NCI-H1694 (cell line): Measurements from ENCODE around the gene KSR1.
"Not testable (repeated sequence)": the region's sequence is repeated elsewhere in the genome, so short reads cannot be mapped to it uniquely, and the experiment has no call there.

Experiments
- DNase-seq: peaks from one replicate; lab custom pipeline; 2025; lab: John Stamatoyannopoulos, UW

KSR1 gene

GRCh38 chr17:27455914-27456680, at the start of gene KSR1:
TSS of gene KSR1 (plus strand) at chr17:27456448. CDS start at chr17:27456644, 196 bp downstream.
- DNase-seq: peak; percentile 90

DNA sequence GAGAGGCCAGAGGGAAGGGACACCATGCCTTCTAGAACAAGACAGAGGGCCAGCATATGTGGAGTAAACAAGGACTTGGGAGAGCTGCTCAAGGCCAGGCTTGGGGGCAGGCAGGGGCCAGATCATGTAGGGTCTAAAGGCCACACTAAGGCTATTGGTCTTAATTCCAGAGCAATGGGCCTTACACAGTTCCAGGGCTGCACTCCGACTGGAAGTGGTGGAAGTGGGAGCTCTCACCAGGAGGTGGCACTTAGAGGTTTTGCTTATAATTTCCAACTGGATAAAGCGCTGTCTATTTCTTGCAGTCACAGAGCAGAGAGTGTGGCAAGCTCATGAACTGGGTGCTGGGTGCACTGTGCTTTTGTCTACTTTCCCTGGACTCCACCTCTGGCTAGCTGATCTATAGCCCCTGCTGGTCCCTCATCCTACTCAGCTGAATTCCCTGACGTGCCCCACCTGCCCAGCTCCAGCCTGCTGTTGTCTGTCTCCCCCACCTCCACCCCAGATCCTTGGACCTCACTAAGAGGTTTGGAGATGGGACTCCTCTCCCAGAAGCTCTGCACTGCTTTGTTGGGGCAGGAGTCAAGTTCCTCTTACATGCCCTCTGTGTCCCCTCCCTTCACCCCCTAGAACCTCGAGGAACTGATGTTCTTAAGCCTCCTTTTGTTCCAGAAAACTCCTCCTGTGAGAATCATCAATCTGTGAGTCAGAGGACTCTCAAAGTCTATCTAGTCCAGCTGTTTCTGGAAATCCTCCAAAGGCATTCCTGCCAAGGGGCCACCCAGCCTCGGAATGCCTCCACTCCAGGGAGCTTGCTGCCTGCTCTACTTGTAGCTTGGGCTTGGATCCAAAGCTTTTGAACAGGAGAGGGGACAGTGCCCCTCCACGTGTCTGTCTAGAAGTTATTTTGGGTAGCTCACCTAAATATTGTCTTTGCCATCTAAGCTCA, 48.1 kb upstream of the KSR1 start:
- no peak for DNase-seq

- DNase-seq: no peak
These were observed 47.4 kb upstream of the KSR1 start for GRCh38 chr17:27408891-27409290.

DNA sequence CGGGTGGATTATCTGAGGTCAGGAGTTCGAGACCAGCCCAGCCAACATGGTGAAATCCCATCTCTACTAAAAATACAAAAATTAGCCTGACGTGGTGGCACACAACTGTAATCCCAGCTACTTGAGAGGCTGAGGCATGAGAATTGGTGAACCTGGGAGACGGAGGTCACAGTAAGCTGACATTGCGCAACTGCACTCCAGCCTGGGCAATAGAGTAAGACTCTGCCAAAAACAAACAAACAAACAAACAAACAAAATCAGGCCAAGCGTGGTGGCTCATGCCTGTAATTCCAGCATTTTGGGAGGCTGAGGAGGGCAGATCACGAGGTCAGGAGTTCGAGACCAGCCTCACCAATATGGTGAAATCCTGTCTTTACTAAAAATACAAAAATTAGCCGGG, 44.1 kb upstream of the KSR1 start:
- not testable (repeated sequence) for DNase-seq

DNA sequence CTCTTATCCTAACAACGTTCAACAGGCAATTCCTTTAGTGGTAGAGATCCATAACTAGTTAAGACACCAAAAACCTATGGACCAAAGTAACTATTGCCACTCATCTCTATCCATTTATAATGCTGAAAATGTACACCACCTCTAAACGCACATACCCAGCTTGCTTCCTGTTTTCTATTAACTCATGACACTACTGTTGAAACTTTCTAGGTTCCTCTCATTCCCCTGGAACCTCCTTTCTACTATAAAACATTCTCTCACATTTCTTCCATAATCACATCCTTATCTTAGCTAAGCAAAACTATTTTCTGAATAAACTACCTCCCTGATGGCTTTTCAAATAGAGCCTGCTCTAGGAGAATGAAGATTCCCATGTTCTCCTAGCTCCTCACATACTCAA, 42.9 kb upstream of the KSR1 start:
- DNase-seq: no peak

- DNase-seq: no peak
These were observed 42.5 kb upstream of the KSR1 start for GRCh38 chr17:27413792-27414191.

DNA sequence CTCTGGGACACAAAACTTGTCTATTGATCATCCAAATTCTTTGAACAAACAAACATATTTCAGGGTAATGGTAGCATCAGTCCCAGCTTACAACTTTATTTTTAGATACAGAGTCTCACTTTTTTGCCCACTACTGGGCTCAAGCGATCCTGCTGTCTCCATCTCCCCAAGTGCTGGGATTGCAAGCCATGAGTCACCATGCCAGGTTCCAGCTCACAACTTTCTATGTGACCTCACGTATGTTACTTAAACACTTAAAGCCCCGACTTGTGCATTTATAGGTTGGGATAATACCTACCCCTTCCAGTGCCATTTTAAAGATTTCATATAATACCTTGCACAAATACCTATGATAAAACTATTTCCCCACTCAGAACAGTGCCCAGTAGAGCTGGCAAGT, 42.0 kb upstream of the KSR1 start:
- DNase-seq: no peak

DNA sequence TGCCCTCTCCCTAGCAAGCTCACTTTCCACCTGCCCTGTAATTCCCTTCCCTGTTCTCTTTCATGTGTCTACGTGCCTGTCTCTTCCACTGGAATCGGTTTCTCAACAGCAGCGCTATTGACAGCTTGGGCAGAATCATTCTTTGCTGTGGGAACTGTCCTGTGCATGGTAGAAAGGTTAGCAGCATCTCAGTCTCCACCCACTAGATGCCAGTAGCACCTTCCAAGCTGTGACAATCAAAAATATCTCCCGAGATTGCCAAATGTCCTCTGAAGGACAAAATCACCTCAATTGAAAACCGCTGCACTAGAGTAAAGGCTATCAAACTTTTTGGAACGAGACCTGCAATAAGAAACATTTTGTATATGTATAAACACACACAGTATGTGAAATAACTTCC, 41.6 kb upstream of the KSR1 start:
- DNase-seq: no peak

GRCh38 chr17:27415120-27415795, 41.0 kb upstream of the KSR1 start:
- no peak for DNase-seq

GRCh38 chr17:27417596-27418365, 38.5 kb upstream of the KSR1 start:
- no peak for DNase-seq

GRCh38 chr17:27418366-27418615, 38.0 kb upstream of the KSR1 start:
- no peak for DNase-seq

DNA sequence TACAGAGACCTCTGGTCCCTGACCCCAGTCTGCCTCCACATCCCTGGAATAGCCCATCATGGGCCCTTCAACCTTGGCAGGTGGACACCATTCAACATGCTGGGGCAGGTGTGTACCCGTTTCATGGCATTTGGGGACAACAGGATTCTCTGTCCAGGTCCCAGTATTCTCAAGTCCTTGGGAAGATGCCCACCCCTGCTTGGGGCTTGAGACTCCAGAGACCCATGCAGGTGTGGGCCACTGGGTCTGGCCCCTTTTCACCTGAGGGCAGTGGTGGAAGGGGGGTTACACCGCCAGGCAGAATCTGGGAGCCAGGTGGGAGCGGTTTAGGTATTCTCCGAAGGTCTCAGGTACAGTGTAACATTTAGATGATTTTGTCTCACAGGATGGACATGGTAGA, 37.1 kb upstream of the KSR1 start:
- no peak for DNase-seq

DNA sequence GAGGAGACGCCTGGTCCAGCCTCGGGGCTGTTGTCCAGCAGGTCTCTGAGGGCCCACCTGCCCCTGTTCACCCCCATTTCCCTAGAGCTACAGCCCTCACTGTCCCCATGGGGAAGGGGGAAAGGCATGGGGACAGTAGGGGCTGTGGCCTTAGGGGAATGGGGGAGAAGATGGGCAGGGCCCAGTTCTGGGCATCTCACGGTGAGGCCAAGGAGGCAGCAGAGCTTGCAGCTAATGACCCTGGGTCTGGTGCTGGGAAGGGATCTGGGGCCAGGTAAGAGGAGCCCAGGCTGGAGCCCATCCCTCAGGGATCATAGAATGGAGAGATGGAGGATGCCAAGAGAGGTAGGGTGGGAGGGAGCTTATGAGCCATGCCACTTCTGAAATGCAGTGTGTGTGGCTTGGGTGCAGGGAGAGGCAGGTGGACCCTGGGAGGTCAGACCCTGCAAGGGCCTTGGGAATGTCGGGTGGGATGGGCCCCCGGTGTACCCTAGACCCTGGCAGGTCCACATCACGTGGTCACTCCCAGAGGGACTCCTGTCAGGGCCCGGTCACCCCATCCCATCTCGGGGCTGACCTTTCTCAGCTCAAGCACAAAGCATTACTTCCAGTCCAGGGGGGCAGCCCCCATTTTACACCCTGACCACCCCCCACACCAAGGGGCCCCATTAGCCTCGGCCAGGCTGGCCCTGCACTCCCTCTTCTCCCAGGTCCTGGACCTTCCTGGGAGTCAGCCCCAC, 35.9 kb upstream of the KSR1 start:
- no peak for DNase-seq

DNA sequence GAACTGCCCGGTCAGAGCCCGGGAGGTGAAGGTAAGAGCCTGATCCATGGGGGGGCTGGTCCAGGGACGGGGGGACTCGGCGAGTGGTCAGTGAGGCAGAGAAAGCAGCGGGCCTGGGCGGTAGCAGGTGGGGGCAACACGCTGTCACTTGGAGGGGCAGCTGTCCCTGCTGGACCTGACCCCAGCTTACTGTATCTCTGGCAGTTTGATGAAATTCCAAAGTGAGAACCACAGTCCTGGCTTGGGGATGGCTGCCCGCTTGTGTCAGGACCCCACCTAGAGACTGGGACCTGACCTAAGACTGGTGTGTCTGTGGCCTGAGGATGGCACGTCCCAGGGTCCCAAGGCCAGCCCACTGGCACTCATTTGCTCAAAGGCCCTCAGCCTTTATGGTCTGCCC, 35.1 kb upstream of the KSR1 start:
- DNase-seq: no peak

GRCh38 chr17:27421626-27422025, 34.6 kb upstream of the KSR1 start:
- DNase-seq: not testable (repeated sequence)

- DNase-seq: no peak
These were observed 33.6 kb upstream of the KSR1 start for GRCh38 chr17:27422601-27423000.

DNA sequence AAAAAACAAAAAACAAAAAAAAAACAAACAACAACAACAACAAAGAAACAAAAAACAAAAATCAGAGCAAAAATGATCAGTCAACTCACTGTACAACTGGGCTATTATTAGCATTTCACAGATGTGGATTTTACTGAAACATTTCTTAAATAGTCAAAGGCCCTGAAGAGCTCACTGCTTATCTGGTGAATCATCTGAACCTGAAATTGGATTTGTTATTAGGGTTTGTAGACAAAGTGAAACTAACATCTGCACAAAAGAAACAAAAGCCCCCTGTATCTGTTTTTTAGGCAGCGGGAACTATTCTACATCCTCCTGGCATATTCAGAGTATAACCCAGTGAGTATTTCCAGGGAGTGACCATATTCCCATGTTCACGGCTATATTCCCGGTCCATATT, 32.6 kb upstream of the KSR1 start:
- DNase-seq: no peak

- DNase-seq: no peak
These were observed 31.7 kb upstream of the KSR1 start for GRCh38 chr17:27424516-27424915.

GRCh38 chr17:27424941-27425340, 31.3 kb upstream of the KSR1 start:
- DNase-seq: no peak

DNA sequence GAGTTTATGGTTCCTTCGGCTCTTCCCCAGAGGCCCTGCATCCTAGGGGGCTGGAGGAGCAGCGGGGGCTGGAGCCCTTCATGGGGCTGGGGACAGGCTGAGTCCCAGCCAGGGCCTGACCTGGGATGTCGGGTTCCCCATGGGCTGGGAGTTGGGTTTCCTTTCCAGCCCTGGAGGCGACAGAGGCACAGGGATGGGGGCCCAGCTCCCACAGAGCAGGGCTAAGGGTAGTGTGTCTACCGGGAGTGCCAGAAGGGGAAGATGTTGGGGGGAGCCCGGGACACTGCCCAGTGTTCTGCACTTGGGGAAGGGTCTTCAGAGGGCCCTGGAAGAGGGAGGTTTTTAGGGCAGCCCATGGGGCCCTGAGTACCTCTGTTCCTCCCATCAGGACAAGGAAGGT, 30.7 kb upstream of the KSR1 start:
- DNase-seq: not testable (repeated sequence)

DNA sequence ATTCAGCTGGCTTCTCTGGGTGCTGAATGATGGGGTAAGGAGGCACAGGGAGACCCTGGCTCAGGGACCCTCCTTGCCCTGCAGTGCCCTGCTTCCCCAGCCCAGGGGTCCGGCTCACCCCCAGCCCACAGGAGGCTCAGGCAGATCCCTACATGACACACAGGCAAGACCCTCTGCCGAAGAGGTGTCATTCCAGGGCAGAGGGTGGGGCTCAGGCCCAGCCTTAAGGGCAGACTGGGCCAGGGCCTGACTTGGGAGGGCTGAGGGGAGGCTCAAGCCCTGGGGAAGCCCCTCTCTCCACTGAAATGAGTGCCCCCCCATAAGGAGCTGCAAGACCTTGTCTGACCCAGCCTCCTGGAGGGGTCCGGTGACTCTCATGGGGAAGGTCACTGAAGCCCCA, 30.3 kb upstream of the KSR1 start:
- DNase-seq: no peak
